GM19240 (cell line): Measurements from ENCODE around the gene PEX5.

ENCODE experiments used
- DNase-seq: peaks from one replicate; pipeline ENCODE4 v3.0.0; 2011; ENCODE audit warnings: low spot score; ENCODE audit not compliant: insufficient read length

The PEX5 gene

GRCh38 chr12:7189398-7190267 is at the start of gene PEX5:
PEX5 (plus strand) TSS chr12:7189686; CDS start chr12:7190378, 692 bp downstream.
- peak; percentile 89 for DNase-seq

- DNase-seq, result no peak
Observed at GRCh38 chr12:7141351-7142005, 48.0 kb upstream of the PEX5 start.

GRCh38 chr12:7142056-7142644 is 47.3 kb upstream of the PEX5 start:
- DNase-seq, result peak; percentile 32

- no peak for DNase-seq
Observed at GRCh38 chr12:7142809-7143465, 46.5 kb upstream of the PEX5 start.

- DNase-seq, result no peak
Observed at GRCh38 chr12:7143564-7143963, 45.9 kb upstream of the PEX5 start.

GRCh38 chr12:7144414-7145120 is 44.9 kb upstream of the PEX5 start:
- no peak for DNase-seq

GRCh38 chr12:7145671-7146070 is 43.8 kb upstream of the PEX5 start:
- no peak for DNase-seq

- no peak for DNase-seq
Observed at GRCh38 chr12:7146228-7146627, 43.3 kb upstream of the PEX5 start.

GRCh38 chr12:7146906-7147305 is 42.6 kb upstream of the PEX5 start:
- DNase-seq, result no peak

- DNase-seq, result no peak
Observed at GRCh38 chr12:7150356-7150755, 39.1 kb upstream of the PEX5 start.

GRCh38 chr12:7150841-7151240 is 38.6 kb upstream of the PEX5 start:
- DNase-seq, result no peak

- no peak for DNase-seq
Observed at GRCh38 chr12:7151532-7151931, 38.0 kb upstream of the PEX5 start.

GRCh38 chr12:7152818-7153217 is 36.7 kb upstream of the PEX5 start:
- no peak for DNase-seq

GRCh38 chr12:7154042-7154441 is 35.4 kb upstream of the PEX5 start:
- DNase-seq, result no peak

GRCh38 chr12:7154901-7155470 is 34.5 kb upstream of the PEX5 start:
- DNase-seq, result no peak

- no peak for DNase-seq
Observed at GRCh38 chr12:7155471-7156034, 33.9 kb upstream of the PEX5 start.

GRCh38 chr12:7156259-7157197 is 33.0 kb upstream of the PEX5 start:
- no peak for DNase-seq

GRCh38 chr12:7157391-7157790 is 32.1 kb upstream of the PEX5 start:
- no peak for DNase-seq
